GM12878 (cell line): ENCODE measurements around the gene DIS3L2. TPM values are rescaled to one million over a fixed set of nuclear protein-coding genes. Genes with fewer than 3 reads are reported as not detected.

Experiments used
- ATAC-seq: fragments of 200-7000 bp; cut with Tn5 transposase; 3 replicates; pipeline ENCODE4 v1.9.1; 2020; ENCODE audit warnings: mild to moderate bottlenecking, moderate library complexity
- BruUV-seq: library from RNA; stranded (reverse); fragments of 400-500 nt; replicated peaks from 2 replicates; lab custom pipeline; 2021; lab: Mats Ljungman, UMichigan
- CTCF ChIA-PET: fragments of 300-600 bp; sonication (Branson Sonifier 250); formaldehyde crosslinking; extraction: SDS; loops from one replicate; lab custom pipeline; 2021; ENCODE audit warnings: inconsistent platforms; lab: Yijun Ruan, JAX
- POLR2A ChIA-PET: fragments of 350-600 bp; formaldehyde crosslinking; extraction: SDS; loops from one replicate; lab custom pipeline; 2021; ENCODE audit warnings: inconsistent platforms; lab: Charles Lee
- RAD21 ChIA-PET: fragments of 300-600 bp; sonication (Branson Sonifier 250); formaldehyde crosslinking; loops from one replicate; lab custom pipeline; 2023; ENCODE audit warnings: antibody characterized with exemption; ENCODE audit not compliant: unreplicated experiment; lab: Charles Lee
- SMC1A ChIA-PET: fragments of 300-600 bp; sonication (Branson Sonifier 250); formaldehyde crosslinking; loops from one replicate; lab custom pipeline; 2023; ENCODE audit not compliant: unreplicated experiment, uncharacterized antibody; lab: Charles Lee
- DNase-seq: peaks from one replicate; pipeline ENCODE4 v3.0.0-alpha.2; 2011; ENCODE audit warnings: low read depth, low spot score
- FAIRE-seq: peaks from 3 replicates; lab custom pipeline; 2011; peaks lifted over from hg19 to GRCh38; lab: Jason Lieb, UNC
- H2AFZ ChIP-seq: 2 replicates; pipeline ENCODE4 v1.6.0; 2011; ENCODE audit warnings: low read depth, low read length, control low read depth; ENCODE audit not compliant: control insufficient read depth
- H3K27ac ChIP-seq: 2 replicates; pipeline ENCODE4 v1.5.1; 2011; ENCODE audit warnings: control low read depth; ENCODE audit not compliant: control insufficient read depth, insufficient read depth
- H3K27me3 ChIP-seq, 2 experiments: replicated peaks in 1 of 2; 2 replicates each; pipeline versions ENCODE4 v1.6.0 to v1.6.1; 2011; ENCODE audit warnings: low read length in 1 of 2; ENCODE audit not compliant: control insufficient read depth in 2 of 2, insufficient read depth in 2 of 2
- H3K36me3 ChIP-seq, 2 experiments: 2 replicates each; pipeline ENCODE4 v1.5.1; 2011; ENCODE audit warnings: low read length in 1 of 2; ENCODE audit not compliant: control insufficient read depth in 2 of 2, insufficient read depth in 2 of 2
- H3K4me1 ChIP-seq: 2 replicates; pipeline ENCODE4 v1.6.1; 2011; ENCODE audit warnings: mild to moderate bottlenecking, low read length, moderate library complexity, mixed read lengths; ENCODE audit not compliant: control insufficient read depth, insufficient read depth
- H3K4me2 ChIP-seq: 2 replicates; pipeline ENCODE4 v1.6.0; 2011; ENCODE audit warnings: control low read depth; ENCODE audit not compliant: control insufficient read depth, insufficient read depth
- H3K4me3 ChIP-seq: fragments of 200-600 bp; sonication (generic); 2 replicates; pipeline ENCODE4 v1.5.1; 2016
- H3K79me2 ChIP-seq: 2 replicates; pipeline ENCODE4 v1.6.0; 2011; ENCODE audit warnings: low read length; ENCODE audit not compliant: control insufficient read depth, insufficient read depth
- H3K9ac ChIP-seq: 2 replicates; pipeline ENCODE4 v1.8.0; 2011; ENCODE audit warnings: low read length, control low read depth, mixed read lengths; ENCODE audit not compliant: control insufficient read depth, insufficient read depth
- H3K9me3 ChIP-seq: replicated peaks from 3 replicates; pipeline ENCODE4 v1.5.1; 2011; ENCODE audit warnings: mild to moderate bottlenecking, low read length; ENCODE audit not compliant: control insufficient read depth, insufficient read depth
- H4K20me1 ChIP-seq: 2 replicates; pipeline ENCODE4 v1.6.0; 2011; ENCODE audit not compliant: control insufficient read depth, insufficient read depth
- CREM ChIP-seq: IDR thresholded peaks from 2 replicates; pipeline ENCODE4 v1.6.1; 2014; ENCODE audit warnings: antibody characterized with exemption, low read depth
- EP300 ChIP-seq, 2 experiments: fragments of 150-350 bp in 1 of 2; IDR thresholded peaks; 2 replicates each; pipeline ENCODE4 v1.6.1; 2011 to 2012; ENCODE audit warnings: low read depth in 2 of 2, low read length in 2 of 2, borderline replicate concordance in 1 of 2, improper control_type of control experiment in 1 of 2, inconsistent platforms in 1 of 2; ENCODE audit not compliant: control insufficient read depth in 1 of 2
- ESRRA ChIP-seq: IDR thresholded peaks from 2 replicates; pipeline ENCODE4 v1.6.1; 2012; ENCODE audit warnings: mild to moderate bottlenecking, low read length, improper control_type of control experiment
- NFIC ChIP-seq: IDR thresholded peaks from 2 replicates; pipeline ENCODE4 v1.6.1; 2012; ENCODE audit warnings: low read depth, mild to moderate bottlenecking, inconsistent platforms, low read length, moderate library complexity
- TAF1 ChIP-seq: IDR thresholded peaks from 2 replicates; pipeline ENCODE4 v1.6.1; 2011; ENCODE audit warnings: mild to moderate bottlenecking, low read depth, low read length, borderline replicate concordance
- ZBED1 ChIP-seq: IDR thresholded peaks from 2 replicates; pipeline ENCODE4 v1.6.1; 2016; ENCODE audit warnings: borderline replicate concordance
- ZZZ3 ChIP-seq: IDR thresholded peaks from 2 replicates; pipeline ENCODE4 v1.6.1; 2011; ENCODE audit warnings: low read depth; ENCODE audit not compliant: control insufficient read depth, insufficient read length
- whole genome bisulfite sequencing: methylation state at CpG from one replicate; pipeline ENCODE4 v1.1.6; 2016; ENCODE audit warnings: low lambda C conversion rate; ENCODE audit not compliant: insufficient replicate concordance, insufficient coverage; ENCODE audit errors: missing lambda C conversion rate; 5-methylcytosine and 5-hydroxymethylcytosine counted together
- in situ Hi-C: fragments of 300-500 bp; cut with MboI; formaldehyde crosslinking; loops from 9 replicates; pipeline ENCODE4 v1.14.3; 2018; ENCODE audit warnings: mixed read lengths
- intact Hi-C: fragments of 100-400 bp; cut with micrococcal nuclease; formaldehyde crosslinking; loops from one replicate; pipeline ENCODE4 v1.14.2; 2022; ENCODE audit not compliant: unreplicated experiment
- polyA plus RNA-seq, 11 experiments: library from polyadenylated mRNA; depleted of rRNA in 4 of 11; unstranded in 6 of 11; stranded (reverse) in 5 of 11; fragments of >200 nt; fragmentation: Nextera tagmentation in 4 of 11; fragmentation: Illumina TruSeq in 1 of 11; extraction: Ambion mirVana in 4 of 11; extraction: Trizol in 1 of 11; gene quantifications; 1 replicate in 1 of 11; 2 replicates in 10 of 11; pipeline versions ENCODE4 v1.2.1 to v1.2.3, GENCODE V29; 2011 to 2016; ENCODE audit warnings: inconsistent platforms in 2 of 11, missing spikeins in 2 of 11, low read depth in 1 of 11
- total RNA-seq, 4 experiments: library from RNA; depleted of rRNA in 3 of 4; stranded (reverse); fragments of >200 nt in 3 of 4; fragmentation: Illumina TruSeq in 1 of 4; extraction: Trizol in 1 of 4; gene quantifications; 2 replicates each; pipeline versions ENCODE4 v1.2.1 to v1.2.3, GENCODE V29; 2013 to 2021
- TF ChIP-seq, protein P1 (sequence below): fragments of 150-350 bp; IDR thresholded peaks from 2 replicates; pipeline ENCODE4 v1.6.1; 2014; ENCODE audit warnings: mild to moderate bottlenecking, low read depth, low read length
- TF ChIP-seq, protein P2 (sequence below): fragments of 450-650 bp; IDR thresholded peaks from 2 replicates; pipeline ENCODE4 v1.6.1; 2017; ENCODE audit warnings: antibody characterized with exemption, mild to moderate bottlenecking, moderate library complexity

Gene DIS3L2
- total and polyA plus RNA-seq, 10 of the 15 experiments (the other 5 are each of a cell fraction or from before 2014, with no cell fraction given) = 3.5 to 27.1 (median 16.0) TPM

DNA sequence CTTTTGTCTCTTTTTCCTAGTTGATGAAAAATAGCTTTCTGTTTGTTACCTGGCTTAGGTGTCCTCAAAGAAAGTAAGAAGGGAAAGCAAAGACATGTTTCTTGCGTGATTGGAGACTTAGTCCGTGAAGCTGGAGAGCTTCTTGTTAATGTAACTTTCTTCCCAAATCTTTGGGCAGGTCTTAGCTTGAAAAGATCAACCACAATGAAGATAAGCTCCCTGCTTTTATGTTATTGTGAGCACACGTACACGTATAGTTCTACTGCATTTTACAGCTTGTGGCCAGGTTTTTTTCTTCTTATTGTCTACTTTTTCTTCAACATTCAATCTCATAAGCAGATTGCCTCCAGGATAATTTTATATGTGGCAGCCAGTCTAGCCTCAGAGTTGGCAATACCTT is 99.8 kb downstream of the DIS3L2 start:
- BruUV-seq = no TSS peak
- Histone ChIP-seq H3K4me2 (no peak overlapping the region), H3K9ac (no peak overlapping the region), H3K4me1 (peaks cover 11% of the 10 kb centered on the region), H3K36me3 (no peaks in the 10 kb centered on the region), H3K27ac (no peak overlapping the region), H3K27me3 (no peaks in the 10 kb centered on the region), H3K9me3 (no peaks in the 10 kb centered on the region), H3K79me2 (no peaks in the 10 kb centered on the region), H3K4me3 (no peak overlapping the region), H4K20me1 (no peaks in the 10 kb centered on the region), H2AFZ (no peak overlapping the region)
- TF ChIP-seq ESRRA (no peak), EP300 (IDR thresholded peaks at IDR 0.05; ENCODE audit: borderline replicate concordance in 1 of 2, control insufficient read depth in 1 of 2, low read depth in 2 of 2, low read length in 2 of 2) (no peak), TAF1 (no peak), NFIC (no peak), ZZZ3 (no peak), ZBED1 (no peak), CREM (no peak)
- TF ChIP-seq, protein P1, sequence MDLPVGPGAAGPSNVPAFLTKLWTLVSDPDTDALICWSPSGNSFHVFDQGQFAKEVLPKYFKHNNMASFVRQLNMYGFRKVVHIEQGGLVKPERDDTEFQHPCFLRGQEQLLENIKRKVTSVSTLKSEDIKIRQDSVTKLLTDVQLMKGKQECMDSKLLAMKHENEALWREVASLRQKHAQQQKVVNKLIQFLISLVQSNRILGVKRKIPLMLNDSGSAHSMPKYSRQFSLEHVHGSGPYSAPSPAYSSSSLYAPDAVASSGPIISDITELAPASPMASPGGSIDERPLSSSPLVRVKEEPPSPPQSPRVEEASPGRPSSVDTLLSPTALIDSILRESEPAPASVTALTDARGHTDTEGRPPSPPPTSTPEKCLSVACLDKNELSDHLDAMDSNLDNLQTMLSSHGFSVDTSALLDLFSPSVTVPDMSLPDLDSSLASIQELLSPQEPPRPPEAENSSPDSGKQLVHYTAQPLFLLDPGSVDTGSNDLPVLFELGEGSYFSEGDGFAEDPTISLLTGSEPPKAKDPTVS = no peak
- TF ChIP-seq, protein P2, sequence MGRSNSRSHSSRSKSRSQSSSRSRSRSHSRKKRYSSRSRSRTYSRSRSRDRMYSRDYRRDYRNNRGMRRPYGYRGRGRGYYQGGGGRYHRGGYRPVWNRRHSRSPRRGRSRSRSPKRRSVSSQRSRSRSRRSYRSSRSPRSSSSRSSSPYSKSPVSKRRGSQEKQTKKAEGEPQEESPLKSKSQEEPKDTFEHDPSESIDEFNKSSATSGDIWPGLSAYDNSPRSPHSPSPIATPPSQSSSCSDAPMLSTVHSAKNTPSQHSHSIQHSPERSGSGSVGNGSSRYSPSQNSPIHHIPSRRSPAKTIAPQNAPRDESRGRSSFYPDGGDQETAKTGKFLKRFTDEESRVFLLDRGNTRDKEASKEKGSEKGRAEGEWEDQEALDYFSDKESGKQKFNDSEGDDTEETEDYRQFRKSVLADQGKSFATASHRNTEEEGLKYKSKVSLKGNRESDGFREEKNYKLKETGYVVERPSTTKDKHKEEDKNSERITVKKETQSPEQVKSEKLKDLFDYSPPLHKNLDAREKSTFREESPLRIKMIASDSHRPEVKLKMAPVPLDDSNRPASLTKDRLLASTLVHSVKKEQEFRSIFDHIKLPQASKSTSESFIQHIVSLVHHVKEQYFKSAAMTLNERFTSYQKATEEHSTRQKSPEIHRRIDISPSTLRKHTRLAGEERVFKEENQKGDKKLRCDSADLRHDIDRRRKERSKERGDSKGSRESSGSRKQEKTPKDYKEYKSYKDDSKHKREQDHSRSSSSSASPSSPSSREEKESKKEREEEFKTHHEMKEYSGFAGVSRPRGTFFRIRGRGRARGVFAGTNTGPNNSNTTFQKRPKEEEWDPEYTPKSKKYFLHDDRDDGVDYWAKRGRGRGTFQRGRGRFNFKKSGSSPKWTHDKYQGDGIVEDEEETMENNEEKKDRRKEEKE = no peak
- intact Hi-C loops = no loop called here
- RAD21 ChIA-PET = no interaction called here
- CTCF ChIA-PET = interaction anchor here (1.1 kb wide), 1 partner anchor 12 kb away, joined by 5 read pairs; no protein-coding TSS in a partner anchor
- ATAC-seq = no peak
- 100% methylated on average over 4 of the region's 4 CpGs for WGBS
- POLR2A ChIA-PET = no interaction called here
- in situ Hi-C loops = no loop called here
- no peak for DNase-seq
- SMC1A ChIA-PET = interaction anchor here (0.9 to 1.1 kb wide), 4 partner anchors 17 to 152 kb away, joined by 3 to 4 read pairs (median 3); no protein-coding TSS in a partner anchor
- FAIRE-seq = no peak
